K562 (cell line): ENCODE results near the gene HMGA1. TPM values are rescaled to one million over a fixed set of nuclear protein-coding genes. Genes with fewer than 3 reads are reported as not detected.

Experiments used
- ATAC-seq: fragments of 200-7000 bp; cut with Tn5 transposase; 3 replicates; pipeline ENCODE4 v1.9.1; 2020; ENCODE audit warnings: moderate library complexity
- BruUV-seq: library from RNA; stranded (reverse); fragments of 400-500 nt; replicated peaks from 2 replicates; lab custom pipeline; 2021; lab: Mats Ljungman, UMichigan
- CTCF ChIA-PET: fragments of 300-600 bp; formaldehyde crosslinking; extraction: SDS; loops from one replicate; lab custom pipeline; 2021; ENCODE audit warnings: low intra/inter-chr PET ratio; lab: Yijun Ruan, JAX
- POLR2A ChIA-PET: fragments of 300-600, 350-650 bp; sonication (Branson Sonifier 250); formaldehyde crosslinking; extraction: SDS; loops from one replicate; lab custom pipeline; 2021; ENCODE audit warnings: antibody characterized with exemption, inconsistent platforms; lab: Yijun Ruan, JAX
- DNase-seq, 4 experiments: peaks; one replicate each; pipeline versions ENCODE4 v3.0.0 to v3.0.0-alpha.2; 2011 to 2018; ENCODE audit warnings: low spot score in 3 of 4, mixed read lengths in 3 of 4; ENCODE audit errors: extremely low read depth in 1 of 4
- FAIRE-seq: peaks from 2 replicates; lab custom pipeline; 2011; peaks lifted over from hg19 to GRCh38; lab: Jason Lieb, UNC
- H2AFZ ChIP-seq: 2 replicates; pipeline ENCODE4 v1.6.0; 2011; ENCODE audit warnings: low read depth, low read length, control low read depth, inconsistent platforms
- H3K27ac ChIP-seq: fragments of 200-600 bp; 3 replicates; pipeline ENCODE4 v1.8.0; 2011; ENCODE audit warnings: low read depth, mild to moderate bottlenecking, control low read depth, inconsistent platforms, low read length, moderate library complexity, mixed read lengths; ENCODE audit errors: extremely low read depth
- H3K27me3 ChIP-seq, 2 experiments: fragments of 300-600 bp in 1 of 2; 2 replicates in 1 of 2; 3 replicates in 1 of 2; pipeline versions ENCODE4 v1.6.0 to v1.8.0; 2011; ENCODE audit warnings: inconsistent platforms in 2 of 2, low read length in 2 of 2, mild to moderate bottlenecking in 1 of 2, mixed read lengths in 1 of 2, moderate library complexity in 1 of 2; ENCODE audit not compliant: control insufficient read depth in 2 of 2, insufficient read depth in 2 of 2
- H3K36me3 ChIP-seq: fragments of 300-600 bp; 3 replicates; pipeline ENCODE4 v1.8.0; 2011; ENCODE audit warnings: mild to moderate bottlenecking, low read length, inconsistent platforms; ENCODE audit not compliant: control insufficient read depth, insufficient read depth
- H3K4me1 ChIP-seq, 2 experiments: fragments of 200-600 bp in 1 of 2; replicated peaks in 1 of 2; 2 replicates in 1 of 2; 3 replicates in 1 of 2; pipeline versions ENCODE4 v1.5.1 to v1.8.0; 2011; ENCODE audit warnings: inconsistent platforms in 2 of 2, low read length in 2 of 2, mild to moderate bottlenecking in 1 of 2, mixed read lengths in 1 of 2, moderate library complexity in 1 of 2; ENCODE audit not compliant: control insufficient read depth in 2 of 2, insufficient read depth in 2 of 2
- H3K4me2 ChIP-seq: 2 replicates; pipeline ENCODE4 v1.6.1; 2011; ENCODE audit warnings: low read length, control low read depth, inconsistent platforms, mixed read lengths; ENCODE audit not compliant: insufficient read depth
- H3K4me3 ChIP-seq: fragments of 200-600 bp; sonication (generic), shearing (Covaris generic); 2 replicates; pipeline ENCODE4 v1.5.1; 2016; ENCODE audit warnings: control low read depth, inconsistent platforms
- H3K79me2 ChIP-seq: fragments of 200-600 bp; 3 replicates; pipeline ENCODE4 v1.8.0; 2011; ENCODE audit warnings: low read length, inconsistent platforms; ENCODE audit not compliant: control insufficient read depth, insufficient read depth
- H3K9ac ChIP-seq, 2 experiments: 2 replicates each; pipeline versions ENCODE4 v1.6.0 to v1.6.1; 2011; ENCODE audit warnings: low read depth in 2 of 2, low read length in 2 of 2, control low read depth in 1 of 2, inconsistent platforms in 1 of 2, mild to moderate bottlenecking in 1 of 2, mixed read lengths in 1 of 2; ENCODE audit not compliant: insufficient read depth in 1 of 2
- H3K9me1 ChIP-seq: one replicate; pipeline ENCODE4 v1.6.0; 2011; ENCODE audit warnings: inconsistent platforms, mild to moderate bottlenecking, low read length, moderate library complexity; ENCODE audit not compliant: control insufficient read depth, insufficient read depth
- H3K9me3 ChIP-seq: replicated peaks from 2 replicates; pipeline ENCODE4 v1.5.1; 2011; ENCODE audit warnings: low read depth, low read length, inconsistent platforms; ENCODE audit not compliant: control insufficient read depth, insufficient read depth
- H4K20me1 ChIP-seq: replicated peaks from 2 replicates; pipeline ENCODE4 v1.6.1; 2011; ENCODE audit warnings: low read length, inconsistent platforms, mixed read lengths; ENCODE audit not compliant: control insufficient read depth, insufficient read depth
- BRCA1 ChIP-seq, 2 experiments: fragments of 450-650 bp in 1 of 2; sonication (generic) in 1 of 2; formaldehyde crosslinking in 1 of 2; IDR thresholded peaks; 2 replicates each; pipeline versions ENCODE4 v1.5.0 to v1.6.1; 2017 to 2020; ENCODE audit warnings: mild to moderate bottlenecking in 1 of 2, missing genetic modification reagents in 1 of 2
- BRF1 ChIP-seq: IDR thresholded peaks from 3 replicates; pipeline ENCODE4 v1.6.1; 2011; ENCODE audit warnings: borderline replicate concordance, mild to moderate bottlenecking; ENCODE audit not compliant: insufficient read length; ENCODE audit errors: extremely low read depth
- CEBPG ChIP-seq, 3 experiments: fragments of 200-800 bp in 1 of 3; sonication (Bioruptor generic) in 1 of 3; sonication (generic) in 1 of 3; formaldehyde crosslinking in 1 of 3; IDR thresholded peaks in 2 of 3; conservative IDR thresholded peaks in 1 of 3; 2 replicates each; pipeline versions ENCODE4 v1.6.1 to v1.8.0; 2016 to 2022; ENCODE audit warnings: missing compliant biosample characterization in 2 of 3, missing genetic modification characterization in 2 of 3, mild to moderate bottlenecking in 1 of 3, missing genetic modification reagents in 1 of 3
- FOXK1 ChIP-seq: sonication (generic); formaldehyde crosslinking; IDR thresholded peaks from 2 replicates; pipeline ENCODE4 v1.8.0; 2022; ENCODE audit warnings: missing genetic modification reagents, mild to moderate bottlenecking, borderline replicate concordance
- HNRNPLL ChIP-seq: fragments of 200-400 bp; formaldehyde crosslinking; IDR thresholded peaks from 2 replicates; pipeline ENCODE4 v1.6.1; 2017; ENCODE audit warnings: low read length, low read depth, mild to moderate bottlenecking; ENCODE audit not compliant: poor library complexity, severe bottlenecking
- POLR3A ChIP-seq: IDR thresholded peaks from 2 replicates; pipeline ENCODE4 v1.6.1; 2011; ENCODE audit warnings: borderline replicate concordance, mild to moderate bottlenecking, moderate library complexity; ENCODE audit not compliant: insufficient read length, insufficient read depth; ENCODE audit errors: extremely low read depth
- RERE ChIP-seq: sonication (generic); formaldehyde crosslinking; IDR thresholded peaks from 2 replicates; pipeline ENCODE4 v1.8.0; 2023; ENCODE audit warnings: missing genetic modification reagents, mild to moderate bottlenecking, borderline replicate concordance
- SLC30A9 ChIP-seq: fragments of 250-450 bp; sonication (Bioruptor Pico); IDR thresholded peaks from 2 replicates; pipeline ENCODE4 v1.8.0; 2022; ENCODE audit warnings: mild to moderate bottlenecking, moderate library complexity
- SMC3 ChIP-seq: conservative IDR thresholded peaks from 2 replicates; pipeline ENCODE4 v1.6.1; 2011; ENCODE audit warnings: low read depth, low read length, improper control_type of control experiment; ENCODE audit not compliant: insufficient read depth
- SREBF2 ChIP-seq: sonication (generic); formaldehyde crosslinking; IDR thresholded peaks from 2 replicates; pipeline ENCODE4 v1.4.0; 2020; ENCODE audit warnings: mild to moderate bottlenecking, missing genetic modification reagents
- ZNF436 ChIP-seq: fragments of 250-450, 450-650 bp; sonication (Bioruptor Pico); formaldehyde crosslinking; IDR thresholded peaks from 2 replicates; pipeline ENCODE4 v1.7.0; 2020; ENCODE audit warnings: mild to moderate bottlenecking
- WGBS: fragments of 100-300 bp; shearing (Covaris generic); methylation state at CpG from one replicate; pipeline ENCODE4 v1.1.6; 2016; ENCODE audit warnings: low coverage, mixed read lengths; ENCODE audit not compliant: insufficient coverage; ENCODE audit errors: missing lambda C conversion rate; 5-methylcytosine and 5-hydroxymethylcytosine counted together
- in situ Hi-C: fragments of 300-500 bp; cut with MboI; formaldehyde crosslinking; loops from 4 replicates; pipeline ENCODE4 v1.15.0; 2018; ENCODE audit warnings: inconsistent platforms, mixed read lengths
- intact Hi-C: fragments of 100-400 bp; cut with micrococcal nuclease; formaldehyde crosslinking; loops from 2 replicates; pipeline ENCODE4 v1.14.2; 2022
- polyA plus RNA-seq, 8 experiments: library from polyadenylated mRNA; depleted of rRNA in 4 of 8; stranded (reverse) in 5 of 8; unstranded in 3 of 8; fragments of >200 nt; fragmentation: Nextera tagmentation in 2 of 8; fragmentation: Illumina TruSeq in 1 of 8; extraction: Ambion mirVana in 2 of 8; extraction: Trizol in 1 of 8; gene quantifications; 2 replicates each; pipeline versions ENCODE4 v1.2.1 to v1.2.3, GENCODE V29; 2011 to 2014; ENCODE audit warnings: inconsistent platforms in 1 of 8, missing spikeins in 1 of 8
- total RNA-seq, 7 experiments: library from RNA; depleted of rRNA in 6 of 7; stranded (reverse); fragments of >200 nt in 6 of 7; fragmentation: Illumina TruSeq in 2 of 7; extraction: Trizol in 2 of 7; gene quantifications; 2 replicates each; pipeline versions ENCODE4 v1.2.1 to v1.2.3, GENCODE V29; 2011 to 2021; ENCODE audit warnings: low replicate concordance in 1 of 7

Gene HMGA1
- total and polyA plus RNA-seq, 9 of the 15 experiments (the other 6 are each of a cell fraction or from before 2014, with no cell fraction given) = 27.8 to 1,947 (median 594) TPM

- TF ChIP-seq RERE (CRISPR knock-in tag) = no peak
- TF ChIP-seq ZNF436 (CRISPR knock-in tag) = no peak
- TF ChIP-seq BRF1 = no peak
- TF ChIP-seq, all 486 proteins: peak for 3
Measured at GRCh38 chr6:34285448-34286164, 48.9 kb downstream of the HMGA1 start (continued).

GRCh38 chr6:34288581-34288980 lies 51.9 kb downstream of the HMGA1 start:
- H3K9me3 ChIP-seq = no peaks in the 10 kb centered on the region
- no peak for DNase-seq
- CTCF ChIA-PET = no interaction called here
- H3K9me1 ChIP-seq = no peaks in the 10 kb centered on the region
- POLR2A ChIA-PET = interaction anchor here (0.7 to 1.1 kb wide), 3 partner anchors 10 to 15 kb away, joined by 3 to 4 read pairs (median 3); no protein-coding TSS in a partner anchor
- peaks cover 9% of the 10 kb centered on the region for H3K79me2 ChIP-seq
- 67% methylated on average over 5 of the region's 5 CpGs for WGBS
- no peaks in the 10 kb centered on the region for H4K20me1 ChIP-seq
- no peak overlapping the region for H3K4me3 ChIP-seq
- no peaks in the 10 kb centered on the region for H3K27me3 ChIP-seq
- TF ChIP-seq CEBPG (CRISPR knock-in tag; IDR thresholded peaks at IDR 0.05) = no peak
- no peak for TF ChIP-seq CEBPG (tag; conservative IDR thresholded peaks at IDR 0.05 in 1 of 2, IDR thresholded peaks at IDR 0.05 in 1 of 2)
- no peak for TF ChIP-seq FOXK1 (CRISPR knock-in tag)
- TF ChIP-seq BRCA1 (IDR thresholded peaks at IDR 0.05) = no peak
- no peak for TF ChIP-seq BRCA1 (CRISPR knock-in tag; IDR thresholded peaks at IDR 0.05)
- TF ChIP-seq HNRNPLL = peak; percentile 19
- TF ChIP-seq SLC30A9 (CRISPR knock-in tag) = no peak
- TF ChIP-seq SMC3 = no peak
- no peak for TF ChIP-seq POLR3A
- TF ChIP-seq SREBF2 = no peak
- TF ChIP-seq, all 486 proteins: peak for 1
- Histone ChIP-seq H3K4me2 (no peak overlapping the region), H2AFZ (no peak overlapping the region), H3K9ac (no peak overlapping the region), H3K4me1 (peaks cover 3 to 26% of the 10 kb centered on the region in 2 experiments; a peak in 4 of 5 replicates), H3K27ac (no peak overlapping the region), H3K36me3 (peaks cover 79% of the 10 kb centered on the region)
- ATAC-seq (no peak), FAIRE-seq (no peak)
- intact Hi-C loops = no loop called here
- in situ Hi-C loops = no loop called here
- BruUV-seq = no TSS peak
